RWPE2 (cell line): ENCODE results near the gene ZKSCAN3.

ENCODE experiments used
- ATAC-seq: fragments of 200-7000 bp; cut with Tn5 transposase; 3 replicates; pipeline ENCODE4 v1.9.1; 2021; ENCODE audit warnings: low read depth
- DNase-seq: peaks from one replicate; pipeline ENCODE4 v3.0.0-alpha.2; 2020; ENCODE audit warnings: low spot score
- H3K27ac ChIP-seq: fragments of 450-650 bp; 2 replicates; pipeline ENCODE4 v1.5.1; 2017; ENCODE audit warnings: mild to moderate bottlenecking; ENCODE audit not compliant: poor library complexity, severe bottlenecking
- H3K27me3 ChIP-seq: fragments of 250-450 bp; sonication (Bioruptor Pico); 2 replicates; pipeline ENCODE4 v1.5.1; 2021; ENCODE audit warnings: mild to moderate bottlenecking, moderate library complexity; ENCODE audit not compliant: insufficient read depth, poor library complexity, severe bottlenecking
- H3K36me3 ChIP-seq: fragments of 250-450 bp; sonication (Bioruptor Pico); 2 replicates; pipeline ENCODE4 v1.5.1; 2020; ENCODE audit warnings: low read depth, mild to moderate bottlenecking, moderate library complexity
- H3K4me1 ChIP-seq: fragments of 250-450 bp; sonication (Bioruptor Pico); 2 replicates; pipeline ENCODE4 v1.5.1; 2021; ENCODE audit warnings: mild to moderate bottlenecking, moderate library complexity; ENCODE audit not compliant: insufficient read depth, poor library complexity, severe bottlenecking
- H3K4me3 ChIP-seq: fragments of 250-450 bp; sonication (Bioruptor Pico); 2 replicates; pipeline ENCODE4 v1.5.1; 2021; ENCODE audit warnings: mild to moderate bottlenecking, moderate library complexity; ENCODE audit not compliant: severe bottlenecking
- H3K9me3 ChIP-seq: fragments of 250-450 bp; sonication (Bioruptor Pico); 2 replicates; pipeline ENCODE4 v1.5.1; 2021; ENCODE audit warnings: mild to moderate bottlenecking, moderate library complexity; ENCODE audit not compliant: severe bottlenecking
- TF ChIP-seq, protein P1 (sequence below): fragments of 450-650 bp; IDR thresholded peaks from one replicate; pipeline ENCODE4 v1.5.1; 2017; ENCODE audit warnings: mild to moderate bottlenecking, moderate library complexity; ENCODE audit not compliant: poor library complexity, severe bottlenecking

The ZKSCAN3 gene

DNA sequence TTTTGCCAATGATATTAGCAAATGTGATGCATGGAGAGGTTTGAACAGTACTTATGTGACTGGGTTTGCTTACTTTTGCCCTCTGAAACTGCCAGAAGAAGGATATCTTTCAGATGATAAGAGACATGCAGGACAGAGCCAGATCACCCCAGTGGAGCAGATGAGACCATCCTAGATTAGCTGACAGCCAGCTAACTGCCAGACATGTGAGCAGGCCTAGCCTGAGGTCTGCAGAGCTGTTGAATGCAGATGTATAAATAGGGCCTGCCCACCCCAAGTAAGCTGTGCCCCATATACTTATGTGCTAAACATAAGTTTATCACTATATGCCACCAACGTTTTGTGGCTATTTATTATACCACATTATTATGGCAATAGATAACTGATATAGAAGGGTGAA is 19.7 kb upstream of the ZKSCAN3 start:
- Histone ChIP-seq H3K4me1 (no peaks in the 10 kb centered on the region), H3K4me3 (no peak overlapping the region), H3K27me3 (no peaks in the 10 kb centered on the region), H3K27ac (no peak overlapping the region), H3K36me3 (no peaks in the 10 kb centered on the region), H3K9me3 (peaks cover 2% of the 10 kb centered on the region)
- DNase-seq (no peak), ATAC-seq (no peak)
- TF ChIP-seq, protein P1, sequence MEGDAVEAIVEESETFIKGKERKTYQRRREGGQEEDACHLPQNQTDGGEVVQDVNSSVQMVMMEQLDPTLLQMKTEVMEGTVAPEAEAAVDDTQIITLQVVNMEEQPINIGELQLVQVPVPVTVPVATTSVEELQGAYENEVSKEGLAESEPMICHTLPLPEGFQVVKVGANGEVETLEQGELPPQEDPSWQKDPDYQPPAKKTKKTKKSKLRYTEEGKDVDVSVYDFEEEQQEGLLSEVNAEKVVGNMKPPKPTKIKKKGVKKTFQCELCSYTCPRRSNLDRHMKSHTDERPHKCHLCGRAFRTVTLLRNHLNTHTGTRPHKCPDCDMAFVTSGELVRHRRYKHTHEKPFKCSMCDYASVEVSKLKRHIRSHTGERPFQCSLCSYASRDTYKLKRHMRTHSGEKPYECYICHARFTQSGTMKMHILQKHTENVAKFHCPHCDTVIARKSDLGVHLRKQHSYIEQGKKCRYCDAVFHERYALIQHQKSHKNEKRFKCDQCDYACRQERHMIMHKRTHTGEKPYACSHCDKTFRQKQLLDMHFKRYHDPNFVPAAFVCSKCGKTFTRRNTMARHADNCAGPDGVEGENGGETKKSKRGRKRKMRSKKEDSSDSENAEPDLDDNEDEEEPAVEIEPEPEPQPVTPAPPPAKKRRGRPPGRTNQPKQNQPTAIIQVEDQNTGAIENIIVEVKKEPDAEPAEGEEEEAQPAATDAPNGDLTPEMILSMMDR, result no peak

DNA sequence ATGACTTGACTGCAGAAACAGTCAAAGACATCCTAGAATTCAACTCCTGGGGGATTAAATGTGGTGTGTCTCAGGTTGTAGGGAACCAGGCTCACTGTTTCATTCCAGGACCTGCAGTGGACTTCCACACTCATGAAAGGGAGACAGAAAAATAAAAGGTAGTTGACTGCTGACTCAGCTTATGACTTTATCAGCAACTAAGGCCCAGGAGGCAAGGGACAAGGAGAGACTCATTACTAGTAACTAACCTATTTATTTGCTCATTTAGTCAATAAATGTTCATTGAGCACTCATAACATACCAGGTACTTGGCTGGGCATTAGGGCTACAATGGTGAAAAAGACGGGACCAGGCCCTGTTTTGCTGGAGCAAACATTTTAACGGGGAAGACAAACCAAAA is 16.7 kb upstream of the ZKSCAN3 start:
- Histone ChIP-seq H3K9me3 (no peaks in the 10 kb centered on the region), H3K27me3 (no peaks in the 10 kb centered on the region), H3K27ac (no peak overlapping the region), H3K4me3 (no peak overlapping the region), H3K4me1 (peaks cover 4% of the 10 kb centered on the region), H3K36me3 (no peaks in the 10 kb centered on the region)
- TF ChIP-seq, protein P1, result no peak
- ATAC-seq (no peak), DNase-seq (no peak)

- Histone ChIP-seq H3K27me3 (no peaks in the 10 kb centered on the region), H3K9me3 (no peaks in the 10 kb centered on the region), H3K4me3 (no peak overlapping the region), H3K27ac (no peak overlapping the region), H3K4me1 (peaks cover 4% of the 10 kb centered on the region), H3K36me3 (no peaks in the 10 kb centered on the region)
- TF ChIP-seq, protein P1, result no peak
- DNase-seq (no peak), ATAC-seq (no peak)
Measured at GRCh38 chr6:28333599-28334018, 16.1 kb upstream of the ZKSCAN3 start.

DNA sequence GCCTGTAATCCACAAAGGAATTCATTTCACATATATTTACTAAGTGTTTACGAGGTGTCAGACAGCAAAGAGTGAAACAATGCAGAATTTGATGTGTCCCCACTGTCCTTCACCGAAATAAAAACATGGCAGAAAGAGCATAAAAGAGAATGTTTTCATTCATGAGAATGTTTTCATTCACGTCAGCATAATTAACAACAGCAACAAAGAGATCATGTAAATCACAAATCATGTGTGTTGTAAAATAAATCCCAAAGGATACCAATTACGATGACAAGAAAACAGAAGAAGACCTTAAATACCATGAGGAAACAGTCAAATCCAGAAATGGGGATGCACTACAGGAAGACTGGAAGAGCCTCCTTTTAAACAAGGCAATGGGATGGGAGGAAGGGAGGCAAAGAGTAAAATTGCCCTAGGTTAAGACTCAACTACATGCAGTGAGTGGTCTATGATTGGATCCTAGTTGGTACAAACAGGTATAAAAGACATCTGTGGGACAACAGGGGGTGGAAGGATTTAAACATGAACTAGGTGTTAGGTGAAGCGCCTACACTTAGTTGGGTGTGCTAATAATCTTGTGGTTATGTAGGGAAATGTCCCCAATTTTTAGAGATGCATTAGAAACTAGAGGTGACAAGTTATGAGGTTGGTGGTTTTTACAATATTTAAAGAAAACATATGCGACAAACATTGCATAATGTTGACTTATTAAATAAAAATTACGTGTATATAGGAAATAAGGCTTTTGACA is 15.3 kb upstream of the ZKSCAN3 start:
- no peaks in the 10 kb centered on the region for H3K36me3 ChIP-seq
- H3K4me3 ChIP-seq, result no peak overlapping the region
- no peaks in the 10 kb centered on the region for H3K27me3 ChIP-seq
- peaks cover 4% of the 10 kb centered on the region for H3K4me1 ChIP-seq
- no peaks in the 10 kb centered on the region for H3K9me3 ChIP-seq
- ATAC-seq (no peak), DNase-seq (no peak)
- H3K27ac ChIP-seq, result peak overlapping the region; percentile 66
- TF ChIP-seq, protein P1, result no peak

DNA sequence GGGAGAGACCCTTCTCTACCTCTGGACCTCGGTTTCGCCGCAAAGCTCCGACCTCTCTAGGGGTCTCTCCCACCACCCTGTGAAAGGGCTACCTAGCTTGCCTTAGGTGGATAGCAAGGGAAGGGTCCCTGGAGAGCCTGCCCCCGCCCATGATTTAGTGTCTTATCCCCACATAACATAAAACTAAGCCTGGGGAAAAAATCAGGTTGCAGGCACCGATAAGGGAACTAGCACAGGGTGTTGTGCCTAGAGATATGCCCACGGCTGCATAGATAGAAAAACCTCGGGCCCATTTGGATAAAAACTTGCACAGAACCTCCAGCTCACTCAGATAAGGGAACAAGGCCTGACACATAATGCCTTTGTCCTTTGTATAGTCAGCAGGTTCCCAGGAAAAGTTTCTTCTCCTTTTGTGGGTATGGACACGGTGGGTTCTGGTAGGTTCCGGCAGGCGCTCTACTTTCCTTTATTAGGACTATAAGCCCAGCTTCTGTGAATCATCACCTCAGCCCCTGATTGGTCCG is 14.6 kb upstream of the ZKSCAN3 start:
- no peaks in the 10 kb centered on the region for H3K27me3 ChIP-seq
- H3K4me3 ChIP-seq, result peak overlapping the region; percentile 44
- TF ChIP-seq, protein P1, result no peak

More for the DNA sequence above, 14.6 kb upstream of the ZKSCAN3 start:
- Histone ChIP-seq H3K9me3 (no peaks in the 10 kb centered on the region), H3K27ac (peak overlapping the region; percentile 66), H3K4me1 (peaks cover 4% of the 10 kb centered on the region), H3K36me3 (no peaks in the 10 kb centered on the region)
- ATAC-seq (no peak), DNase-seq (no peak)
